HEK293 (cell line): Measurements from ENCODE around the gene PPEF1.

Source experiments
- CTCF ChIA-PET: fragments of 350-600 bp; formaldehyde crosslinking; extraction: SDS; loops from one replicate; lab custom pipeline; 2021; ENCODE audit warnings: antibody characterized with exemption; lab: Yijun Ruan, JAX
- POLR2A ChIA-PET: fragments of 300-600 bp; formaldehyde crosslinking; extraction: SDS; loops from one replicate; lab custom pipeline; 2020; ENCODE audit warnings: antibody characterized with exemption, inconsistent platforms; lab: Yijun Ruan, JAX
- H3K27ac ChIP-seq: fragments of 200-500 bp; sonication (Bioruptor generic); 2 replicates; pipeline ENCODE4 v1.5.1; 2014; ENCODE audit warnings: low read depth, low read length, control low read depth, inconsistent platforms; ENCODE audit errors: extremely low read depth
- H3K36me3 ChIP-seq, 2 experiments: fragments of 200-500 bp in 1 of 2; sonication (Bioruptor generic) in 1 of 2; 1 replicate in 1 of 2; 2 replicates in 1 of 2; pipeline ENCODE4 v1.5.1; 2014 to 2017; ENCODE audit warnings: inconsistent platforms in 2 of 2, low read length in 2 of 2; ENCODE audit not compliant: control insufficient read depth in 2 of 2, insufficient read depth in 1 of 2
- H3K4me1 ChIP-seq: fragments of 200-500 bp; sonication (Bioruptor generic); 2 replicates; pipeline ENCODE4 v1.5.1; 2014; ENCODE audit warnings: mild to moderate bottlenecking, low read length, inconsistent platforms; ENCODE audit not compliant: control insufficient read depth, insufficient read depth
- H3K4me3 ChIP-seq: 2 replicates; pipeline ENCODE4 v1.5.1; 2011; ENCODE audit warnings: low read depth, mild to moderate bottlenecking, control low read depth, low read length, moderate library complexity
- H3K9me3 ChIP-seq: fragments of 200-500 bp; sonication (Bioruptor generic); 2 replicates; pipeline ENCODE4 v1.5.1; 2014; ENCODE audit warnings: low read depth, low read length, inconsistent platforms; ENCODE audit not compliant: control insufficient read depth, insufficient read depth
- CTCF ChIP-seq: fragments of 450-650 bp; formaldehyde crosslinking; IDR thresholded peaks from 2 replicates; pipeline ENCODE4 v1.5.1; 2016; ENCODE audit warnings: missing biosample characterization, missing genetic modification characterization
- HOXC10 ChIP-seq: sonication (generic); formaldehyde crosslinking; IDR thresholded peaks from 2 replicates; pipeline ENCODE4 v1.8.1; 2023; ENCODE audit warnings: mild to moderate bottlenecking, missing genetic modification reagents
- INSM2 ChIP-seq: fragments of 450-650 bp; formaldehyde crosslinking; IDR thresholded peaks from 2 replicates; pipeline ENCODE4 v1.5.1; 2016; ENCODE audit warnings: missing biosample characterization, missing genetic modification characterization
- KLF10 ChIP-seq: fragments of 450-650 bp; IDR thresholded peaks from 2 replicates; pipeline ENCODE4 v1.5.1; 2018; ENCODE audit warnings: missing biosample characterization, mild to moderate bottlenecking, missing genetic modification characterization
- KLF9 ChIP-seq: fragments of 450-650 bp; formaldehyde crosslinking; IDR thresholded peaks from 2 replicates; pipeline ENCODE4 v1.5.1; 2016; ENCODE audit warnings: missing biosample characterization, missing genetic modification characterization, low read depth
- SETDB1 ChIP-seq: IDR thresholded peaks from one replicate; pipeline ENCODE4 v1.6.1; 2017; ENCODE audit warnings: mild to moderate bottlenecking, low read length, moderate library complexity, mixed read lengths; ENCODE audit not compliant: insufficient read length
- ZBTB1 ChIP-seq: fragments of 450-650 bp; formaldehyde crosslinking; IDR thresholded peaks from 2 replicates; pipeline ENCODE4 v1.5.1; 2016; ENCODE audit warnings: missing biosample characterization, missing genetic modification characterization
- ZBTB21 ChIP-seq: fragments of 450-650 bp; formaldehyde crosslinking; IDR thresholded peaks from 2 replicates; pipeline ENCODE4 v1.5.1; 2017; ENCODE audit warnings: missing biosample characterization, missing genetic modification characterization
- ZBTB26 ChIP-seq: fragments of 450-650 bp; formaldehyde crosslinking; optimal IDR thresholded peaks from 2 replicates; pipeline ENCODE3; 2016; ENCODE audit warnings: missing biosample characterization, mild to moderate bottlenecking, missing genetic modification characterization
- ZNF169 ChIP-seq: fragments of 450-650 bp; formaldehyde crosslinking; IDR thresholded peaks from 2 replicates; pipeline ENCODE4 v1.5.1; 2016; ENCODE audit warnings: missing biosample characterization, missing genetic modification characterization
- ZNF175 ChIP-seq: fragments of 450-650 bp; formaldehyde crosslinking; IDR thresholded peaks from 2 replicates; pipeline ENCODE4 v1.5.1; 2016; ENCODE audit warnings: missing biosample characterization, missing genetic modification characterization
- ZNF19 ChIP-seq: fragments of 450-650 bp; formaldehyde crosslinking; IDR thresholded peaks from 2 replicates; pipeline ENCODE4; 2016; ENCODE audit warnings: missing biosample characterization, missing genetic modification characterization, low read depth
- ZNF202 ChIP-seq: fragments of 450-650 bp; formaldehyde crosslinking; IDR thresholded peaks from 2 replicates; pipeline ENCODE4 v1.5.1; 2016; ENCODE audit warnings: missing biosample characterization, missing genetic modification characterization, borderline replicate concordance
- ZNF239 ChIP-seq: fragments of 450-650 bp; formaldehyde crosslinking; IDR thresholded peaks from 2 replicates; pipeline ENCODE4 v1.5.1; 2016; ENCODE audit warnings: missing biosample characterization, missing genetic modification characterization
- ZNF266 ChIP-seq: fragments of 450-650 bp; formaldehyde crosslinking; IDR thresholded peaks from 2 replicates; pipeline ENCODE4 v1.5.1; 2016; ENCODE audit warnings: missing biosample characterization, missing genetic modification characterization, low read depth
- ZNF394 ChIP-seq: fragments of 450-650 bp; formaldehyde crosslinking; IDR thresholded peaks from 2 replicates; pipeline ENCODE4 v1.5.1; 2016; ENCODE audit warnings: missing biosample characterization, missing genetic modification characterization, mild to moderate bottlenecking, moderate library complexity, borderline replicate concordance
- ZNF529 ChIP-seq: fragments of 450-650 bp; formaldehyde crosslinking; IDR thresholded peaks from 2 replicates; pipeline ENCODE4 v1.5.1; 2017; ENCODE audit warnings: missing genetic modification characterization, missing biosample characterization; ENCODE audit not compliant: insufficient replicate concordance
- ZNF561 ChIP-seq: fragments of 450-650 bp; IDR thresholded peaks from 2 replicates; pipeline ENCODE4 v1.5.1; 2018; ENCODE audit warnings: missing biosample characterization, missing genetic modification characterization, borderline replicate concordance
- ZNF571 ChIP-seq: fragments of 450-650 bp; formaldehyde crosslinking; IDR thresholded peaks from 2 replicates; pipeline ENCODE4 v1.5.0; 2017; ENCODE audit warnings: missing biosample characterization, missing genetic modification characterization
- ZNF623 ChIP-seq: fragments of 450-650 bp; formaldehyde crosslinking; IDR thresholded peaks from 2 replicates; pipeline ENCODE4 v1.5.1; 2016; ENCODE audit warnings: missing biosample characterization, missing genetic modification characterization
- ZNF664 ChIP-seq: fragments of 450-650 bp; formaldehyde crosslinking; IDR thresholded peaks from 2 replicates; pipeline ENCODE4 v1.5.1; 2016; ENCODE audit warnings: missing biosample characterization, missing genetic modification characterization
- ZNF837 ChIP-seq: fragments of 450-650 bp; formaldehyde crosslinking; IDR thresholded peaks from 2 replicates; pipeline ENCODE4 v1.5.1; 2016; ENCODE audit warnings: missing biosample characterization, missing genetic modification characterization
- ZNF843 ChIP-seq: fragments of 450-650 bp; formaldehyde crosslinking; IDR thresholded peaks from 2 replicates; pipeline ENCODE4 v1.5.1; 2016; ENCODE audit warnings: missing biosample characterization, missing genetic modification characterization
- ZSCAN4 ChIP-seq: fragments of 450-650 bp; formaldehyde crosslinking; IDR thresholded peaks from 2 replicates; pipeline ENCODE4 v1.5.1; 2017; ENCODE audit warnings: missing biosample characterization, missing genetic modification characterization

The PPEF1 gene

GRCh38 chrX:18721683-18722499, 14.4 kb downstream of the PPEF1 start:
- CTCF ChIA-PET: no interaction called here
- Histone ChIP-seq H3K4me3 (no peak overlapping the region), H3K36me3 (no peaks in the 10 kb centered on the region), H3K9me3 (no peaks in the 10 kb centered on the region), H3K4me1 (no peaks in the 10 kb centered on the region), H3K27ac (no peak overlapping the region)
- POLR2A ChIA-PET: interaction anchor here (0.5 kb wide), 1 partner anchor 10 kb away, joined by 3 read pairs; no protein-coding TSS in a partner anchor
- TF ChIP-seq ZNF266 (no peak), ZNF664 (tag by site-specific recombination) (no peak), ZNF202 (no peak), ZBTB21 (tag by site-specific recombination) (no peak), ZNF394 (tag by site-specific recombination) (no peak), HOXC10 (no peak), ZNF623 (no peak), ZNF239 (tag by site-specific recombination) (no peak), ZNF561 (tag by site-specific recombination) (no peak), ZNF529 (no peak), ZNF175 (tag by site-specific recombination) (no peak), ZNF843 (tag by site-specific recombination) (no peak), ZBTB26 (no peak), ZNF837 (tag by site-specific recombination) (no peak), INSM2 (tag by site-specific recombination) (no peak), ZNF571 (tag by site-specific recombination) (no peak)

GRCh38 chrX:18722500-18723071, 15.1 kb downstream of the PPEF1 start:
- no peak overlapping the region for H3K4me3 ChIP-seq
- H3K9me3 ChIP-seq: no peaks in the 10 kb centered on the region
- no peaks in the 10 kb centered on the region for H3K36me3 ChIP-seq
- H3K27ac ChIP-seq: no peak overlapping the region
- ChIA-PET POLR2A (interaction anchor here (0.5 kb wide), 1 partner anchor 11 kb away, joined by 3 read pairs; no protein-coding TSS in a partner anchor), CTCF (no interaction called here)
- no peaks in the 10 kb centered on the region for H3K4me1 ChIP-seq
- TF ChIP-seq ZNF19: no peak
- no peak for TF ChIP-seq ZNF266
- no peak for TF ChIP-seq KLF9 (tag by site-specific recombination)
- no peak for TF ChIP-seq ZSCAN4 (tag by site-specific recombination)
- TF ChIP-seq ZNF561 (tag by site-specific recombination): no peak
- TF ChIP-seq CTCF: no peak
- no peak for TF ChIP-seq ZNF169 (tag by site-specific recombination)
- TF ChIP-seq ZBTB21 (tag by site-specific recombination): no peak
- no peak for TF ChIP-seq ZBTB1 (tag by site-specific recombination)
- TF ChIP-seq KLF10 (tag by site-specific recombination): no peak
- no peak for TF ChIP-seq SETDB1
